ENCODE measurements around the gene GADL1.

GADL1 gene

DNA sequence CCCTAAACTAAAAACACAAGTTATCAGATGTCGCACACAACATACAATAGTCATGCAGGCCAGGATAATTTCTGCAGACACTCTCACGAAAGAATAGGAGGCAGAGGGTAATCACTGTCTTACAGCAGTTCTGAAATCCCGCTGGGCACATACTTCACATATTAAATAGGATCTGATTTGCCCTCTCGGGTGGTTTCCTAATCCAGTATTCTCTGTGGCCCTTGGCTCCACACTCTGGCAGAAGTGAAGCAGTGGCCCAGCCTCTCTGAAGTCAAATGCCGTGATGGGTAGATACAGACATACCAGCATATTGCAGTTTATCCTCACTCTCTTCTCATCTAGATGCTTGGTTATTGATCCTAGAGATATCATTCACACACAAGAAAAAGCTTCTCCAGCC is 19.0 kb downstream of the GADL1 start:
- DNase-seq (ENCODE audit: low read depth): no peak

DNA sequence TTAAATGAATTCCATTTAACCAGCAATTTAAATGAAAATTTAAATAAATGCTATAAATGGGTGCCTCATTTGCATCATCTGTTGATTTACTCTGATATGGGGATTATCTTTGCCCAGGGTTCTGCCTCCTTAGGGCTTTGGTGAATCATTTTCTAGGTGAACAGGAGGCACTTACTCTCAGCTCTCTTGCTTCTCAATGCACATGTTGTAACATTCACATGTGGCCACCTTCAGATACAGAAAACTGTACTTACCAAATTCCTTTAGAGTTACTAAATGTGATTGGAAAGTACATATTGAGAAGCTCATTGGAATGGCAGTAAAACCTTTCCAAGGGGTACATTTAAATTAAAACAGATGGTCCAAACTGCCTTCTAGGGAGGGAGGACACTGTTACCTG is 20.8 kb downstream of the GADL1 start:
- DNase-seq (ENCODE audit: low read depth): peak; percentile 24

GRCh38 chr3:30872879-30873278 is 21.6 kb downstream of the GADL1 start:
- DNase-seq (ENCODE audit: low read depth): no peak

- DNase-seq (ENCODE audit: low read depth): peak; percentile 8
Observed at GRCh38 chr3:30871720-30872119, 22.7 kb downstream of the GADL1 start.

DNA sequence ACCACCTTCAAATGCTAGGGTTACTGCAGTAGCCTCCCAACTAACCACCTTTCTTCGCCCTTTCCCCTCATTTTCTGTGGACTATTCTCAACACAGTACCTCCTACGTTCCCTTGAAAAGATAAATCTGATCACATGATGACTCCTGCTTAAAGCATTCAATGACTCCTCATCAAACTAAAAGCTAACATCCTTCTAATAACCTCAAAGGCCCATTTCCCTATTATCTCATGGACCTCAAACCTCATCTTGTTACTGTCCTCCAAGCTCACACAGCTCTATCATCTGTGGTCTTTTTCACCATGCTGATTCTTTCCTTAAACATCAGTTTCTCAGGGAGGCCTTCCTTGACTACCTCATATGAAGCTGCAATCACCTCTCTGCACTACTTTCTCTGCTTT is 29.6 kb downstream of the GADL1 start:
- peak; percentile 9 for DNase-seq (ENCODE audit: low read depth)

- no peak for DNase-seq (ENCODE audit: low read depth)
Observed at GRCh38 chr3:30864132-30864531, 30.3 kb downstream of the GADL1 start.

DNA sequence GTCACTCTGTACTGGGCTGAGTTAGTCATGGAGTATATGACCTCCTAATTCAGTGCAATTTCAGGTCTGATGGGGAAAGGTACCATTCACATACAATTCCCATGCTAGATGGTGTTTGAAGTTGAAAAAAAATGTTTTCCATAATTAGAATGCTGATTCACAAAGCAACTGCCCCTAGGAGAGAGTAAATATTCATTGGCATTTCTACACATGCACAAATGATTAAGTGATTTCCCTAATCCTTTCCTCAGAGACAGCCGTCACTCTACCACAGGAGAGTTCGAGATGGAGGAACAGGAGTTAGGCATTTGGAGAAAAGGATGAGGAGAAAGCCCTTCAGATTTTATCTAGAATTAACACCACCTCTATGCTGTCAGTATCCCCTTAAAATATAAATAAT is 32.5 kb downstream of the GADL1 start:
- no peak for DNase-seq (ENCODE audit: low read depth)

DNA sequence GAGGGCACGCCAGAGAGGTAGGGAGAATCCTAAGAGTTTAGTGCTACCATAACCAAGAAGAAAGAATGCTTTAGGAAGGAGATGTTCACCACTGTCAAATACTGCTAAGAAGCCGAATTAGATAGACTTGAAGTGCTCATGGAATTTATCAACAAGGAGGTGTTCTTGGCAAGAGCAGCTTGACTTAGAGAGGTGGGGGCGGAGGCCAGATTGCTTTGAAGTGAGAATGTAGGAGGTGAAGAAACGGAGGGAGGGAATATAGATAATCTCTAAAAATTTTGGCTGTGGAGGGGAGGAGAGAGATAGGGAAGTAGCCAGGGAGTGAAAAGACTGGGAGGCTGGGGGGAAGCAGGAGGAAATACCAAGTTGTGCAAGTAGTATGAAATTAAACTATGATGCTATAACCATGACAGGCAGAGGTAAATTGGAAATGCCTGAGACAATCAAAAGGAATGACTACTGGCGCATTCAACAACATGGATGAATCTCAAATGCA is 35.5 kb downstream of the GADL1 start:
- DNase-seq (ENCODE audit: low read depth): no peak

GRCh38 chr3:30855400-30856292 is 38.8 kb downstream of the GADL1 start:
- no peak for DNase-seq (ENCODE audit: low read depth)

DNA sequence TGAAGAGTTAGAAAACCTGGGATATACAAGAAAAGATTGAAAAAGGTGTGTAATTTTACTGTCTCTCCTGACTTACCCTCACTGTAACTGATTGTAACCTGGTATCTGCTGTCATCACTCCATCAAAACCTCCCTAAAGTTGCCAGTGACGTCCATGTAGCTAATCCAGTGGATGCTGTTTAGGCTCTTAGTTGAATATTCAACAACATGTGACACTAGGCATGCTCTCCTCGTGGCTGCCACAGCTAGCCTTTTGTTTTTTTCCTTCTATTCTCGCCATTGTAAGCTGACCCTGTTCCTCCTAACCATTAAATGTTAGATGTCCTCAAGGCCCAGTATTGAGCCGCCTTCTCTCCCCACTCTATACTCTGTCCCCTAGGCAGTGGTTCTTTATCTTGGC is 41.6 kb downstream of the GADL1 start:
- DNase-seq (ENCODE audit: low read depth): no peak

- peak; percentile 7 for DNase-seq (ENCODE audit: low read depth)
Observed at GRCh38 chr3:30848087-30848779, 46.2 kb downstream of the GADL1 start.

DNA sequence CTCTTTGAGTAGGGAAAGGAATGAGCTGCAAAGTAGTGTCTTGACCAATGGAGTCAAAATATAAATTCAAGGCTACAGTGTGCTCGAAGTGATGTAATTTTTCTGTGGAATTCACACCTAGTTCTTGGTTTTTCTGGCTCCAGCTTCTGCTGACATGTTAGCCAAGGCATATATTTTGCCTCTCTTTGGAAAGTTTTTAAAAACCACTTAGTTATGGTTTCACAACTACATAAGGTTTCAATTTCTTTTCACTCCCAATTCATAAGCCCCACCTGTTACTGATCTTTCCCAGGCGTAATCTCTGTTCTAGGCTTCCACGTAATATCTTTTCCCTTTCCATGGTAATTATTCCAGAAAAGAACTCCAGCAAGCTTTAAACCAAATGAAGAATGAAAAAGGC is 46.9 kb downstream of the GADL1 start:
- no peak for DNase-seq (ENCODE audit: low read depth)

GRCh38 chr3:30845606-30846005 is 48.9 kb downstream of the GADL1 start:
- DNase-seq (ENCODE audit: low read depth): no peak

DNA sequence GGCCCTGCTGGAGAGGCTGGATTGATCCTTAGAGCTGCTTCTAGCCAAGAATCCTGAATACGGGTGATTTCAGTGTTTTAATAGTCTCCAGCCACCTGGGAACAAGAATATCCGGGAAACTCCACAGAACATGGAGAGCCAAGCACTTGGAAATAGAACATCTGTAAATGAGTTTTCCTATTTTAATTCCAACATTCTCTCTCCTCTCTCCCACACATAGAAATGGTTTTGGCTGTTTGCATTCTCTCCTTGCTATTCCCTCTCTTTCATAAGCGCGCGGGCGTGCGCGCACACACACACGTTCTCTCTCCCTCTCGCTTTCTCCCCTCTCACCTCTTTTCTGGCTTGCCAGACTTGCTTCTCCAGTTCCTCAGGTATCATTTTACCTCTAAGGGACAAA is 50.6 kb downstream of the GADL1 start:
- DNase-seq (ENCODE audit: low read depth): no peak

DNA sequence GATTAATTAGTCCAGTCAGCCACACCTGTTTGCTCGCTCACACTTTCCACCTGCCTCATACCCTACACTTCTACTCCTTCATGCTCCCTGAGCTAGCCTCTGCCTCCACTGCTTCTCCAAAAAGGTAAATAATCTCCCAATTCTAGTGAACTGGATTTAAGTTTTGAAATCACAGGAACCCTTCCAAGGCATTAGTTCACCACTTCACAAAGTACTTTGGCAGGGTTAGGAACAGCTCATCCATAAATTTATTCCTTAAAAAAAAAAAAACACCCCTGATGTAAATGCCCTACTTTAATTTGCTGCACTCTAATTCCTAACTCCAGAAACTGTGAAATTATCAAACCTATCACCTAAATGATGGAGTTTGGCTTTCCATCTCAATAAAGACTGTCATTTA is 58.3 kb downstream of the GADL1 start:
- DNase-seq (ENCODE audit: low read depth): no peak

DNA sequence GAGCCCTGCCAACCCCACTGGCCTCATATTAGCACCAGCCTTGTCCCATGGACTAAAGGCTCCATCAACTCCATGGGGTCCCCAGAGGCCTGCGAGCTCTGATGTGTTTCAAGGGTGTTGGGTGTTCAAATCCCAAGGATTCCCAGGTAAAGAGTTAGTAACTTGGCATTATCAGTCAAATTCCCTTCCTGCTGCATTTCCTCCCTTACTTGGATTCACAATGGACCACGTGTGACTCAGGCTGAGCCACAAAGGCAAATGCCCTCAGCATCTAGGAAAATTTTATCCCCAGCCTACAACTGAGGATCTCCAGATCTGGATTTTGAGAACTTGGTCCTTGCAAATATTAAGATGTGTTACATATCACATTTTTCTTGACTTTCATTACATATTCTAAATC is 58.8 kb downstream of the GADL1 start:
- no peak for DNase-seq (ENCODE audit: low read depth)

GRCh38 chr3:30832961-30833575 is 61.4 kb downstream of the GADL1 start:
- DNase-seq (ENCODE audit: low read depth): no peak

GRCh38 chr3:30827080-30827479 is 67.4 kb downstream of the GADL1 start:
- no peak for DNase-seq (ENCODE audit: low read depth)

DNA sequence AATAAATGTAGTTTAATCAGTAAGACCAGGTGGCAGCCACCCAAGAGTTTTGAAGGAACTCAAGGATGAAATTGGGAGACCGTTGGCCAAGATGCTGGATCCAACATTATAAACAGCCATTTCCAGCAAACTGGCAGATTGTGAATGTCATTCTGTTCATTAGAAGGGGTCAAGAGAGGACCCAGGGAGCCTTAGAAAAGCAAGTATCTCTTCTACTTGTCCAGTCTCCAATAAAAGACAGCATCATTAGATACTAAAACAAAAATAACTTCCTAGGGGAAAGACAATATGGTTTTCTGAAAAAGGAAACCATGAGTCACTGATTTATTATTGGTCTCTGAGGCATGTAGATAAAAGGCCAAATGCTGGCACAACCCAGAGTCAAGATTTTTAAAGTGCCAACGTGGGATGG is 67.9 kb downstream of the GADL1 start:
- DNase-seq (ENCODE audit: low read depth): peak; percentile 24

- no peak for DNase-seq (ENCODE audit: low read depth)
Observed at GRCh38 chr3:30819067-30819798, 75.2 kb downstream of the GADL1 start.

DNA sequence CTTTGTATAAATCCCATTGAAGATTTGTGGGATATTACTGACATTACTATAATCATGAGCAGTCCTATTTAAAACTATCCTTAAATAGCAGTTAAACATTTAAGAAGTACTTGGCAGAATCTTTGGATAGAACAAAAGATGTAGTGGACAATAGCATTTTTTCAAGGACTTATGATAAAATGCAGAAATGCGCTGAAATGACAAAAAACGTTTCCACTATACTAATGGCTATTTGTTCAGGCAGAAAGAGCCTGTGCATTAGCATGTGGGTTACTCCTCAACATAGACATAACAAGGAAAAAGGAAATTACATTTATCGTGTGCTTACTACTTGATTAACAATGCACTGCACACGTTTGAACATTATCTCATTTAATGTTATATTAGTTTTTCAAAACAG is 80.7 kb downstream of the GADL1 start:
- DNase-seq (ENCODE audit: low read depth): no peak

GRCh38 chr3:30811151-30811795 is 83.2 kb downstream of the GADL1 start:
- DNase-seq (ENCODE audit: low read depth): no peak
